OCI-LY1 (cell line): Measurements from ENCODE around the gene FHIT.

Source experiments
- EZH2 ChIP-seq: fragments of 200-600 bp; sonication (generic), shearing (Covaris generic); IDR thresholded peaks from 2 replicates; pipeline ENCODE4 v1.8.0; 2017; ENCODE audit warnings: borderline replicate concordance, mixed run types, mild to moderate bottlenecking, antibody characterized with exemption, low read length, moderate library complexity, mixed read lengths
- TF ChIP-seq, protein P1 (sequence below): fragments of 200-600 bp; sonication (generic), shearing (Covaris generic); IDR thresholded peaks from 2 replicates; pipeline ENCODE4 v1.5.1; 2017; ENCODE audit warnings: mild to moderate bottlenecking, antibody characterized with exemption, low read length, moderate library complexity, mixed read lengths

DNA sequence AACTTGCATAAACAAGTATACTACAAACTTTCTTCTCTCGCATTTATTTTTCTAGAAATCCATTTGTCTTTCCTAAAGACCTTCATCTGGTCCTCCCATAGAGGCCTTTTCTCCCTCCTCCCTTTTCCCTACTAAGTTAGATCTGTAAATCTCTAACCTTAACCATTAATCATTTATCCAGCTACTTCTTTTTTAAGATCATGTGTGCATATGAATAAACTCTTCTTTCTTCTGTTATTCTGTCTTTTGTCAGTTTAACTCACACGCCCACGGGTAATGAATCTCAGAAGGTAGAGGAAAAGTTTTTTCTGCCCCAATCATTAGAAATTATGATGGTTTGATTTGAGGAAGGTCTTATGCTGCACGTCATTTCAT lies 48.7 kb upstream of the FHIT start:
- TF ChIP-seq, protein P1, sequence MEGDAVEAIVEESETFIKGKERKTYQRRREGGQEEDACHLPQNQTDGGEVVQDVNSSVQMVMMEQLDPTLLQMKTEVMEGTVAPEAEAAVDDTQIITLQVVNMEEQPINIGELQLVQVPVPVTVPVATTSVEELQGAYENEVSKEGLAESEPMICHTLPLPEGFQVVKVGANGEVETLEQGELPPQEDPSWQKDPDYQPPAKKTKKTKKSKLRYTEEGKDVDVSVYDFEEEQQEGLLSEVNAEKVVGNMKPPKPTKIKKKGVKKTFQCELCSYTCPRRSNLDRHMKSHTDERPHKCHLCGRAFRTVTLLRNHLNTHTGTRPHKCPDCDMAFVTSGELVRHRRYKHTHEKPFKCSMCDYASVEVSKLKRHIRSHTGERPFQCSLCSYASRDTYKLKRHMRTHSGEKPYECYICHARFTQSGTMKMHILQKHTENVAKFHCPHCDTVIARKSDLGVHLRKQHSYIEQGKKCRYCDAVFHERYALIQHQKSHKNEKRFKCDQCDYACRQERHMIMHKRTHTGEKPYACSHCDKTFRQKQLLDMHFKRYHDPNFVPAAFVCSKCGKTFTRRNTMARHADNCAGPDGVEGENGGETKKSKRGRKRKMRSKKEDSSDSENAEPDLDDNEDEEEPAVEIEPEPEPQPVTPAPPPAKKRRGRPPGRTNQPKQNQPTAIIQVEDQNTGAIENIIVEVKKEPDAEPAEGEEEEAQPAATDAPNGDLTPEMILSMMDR = no peak
- no peak for TF ChIP-seq EZH2
